Gastroesophageal sphincter (tissue), 3 donors: ENCODE results near the gene C2CD4B.

Experiments
- POLR2AphosphoS5 ChIP-seq: sonication (generic); formaldehyde crosslinking; IDR thresholded peaks from one replicate; pipeline ENCODE4 v1.6.1; 2017; ENCODE audit warnings: antibody characterized with exemption
- TF ChIP-seq, protein P1 (sequence below), 4 experiments: fragments of 200-600 bp in 2 of 4; fragments of 450-650 bp in 2 of 4; sonication (generic) in 1 of 4; IDR thresholded peaks; one replicate each; pipeline ENCODE4 v1.5.1; 2017 to 2019; ENCODE audit warnings: antibody characterized with exemption in 4 of 4, mild to moderate bottlenecking in 2 of 4, moderate library complexity in 2 of 4

- TF ChIP-seq, protein P1, sequence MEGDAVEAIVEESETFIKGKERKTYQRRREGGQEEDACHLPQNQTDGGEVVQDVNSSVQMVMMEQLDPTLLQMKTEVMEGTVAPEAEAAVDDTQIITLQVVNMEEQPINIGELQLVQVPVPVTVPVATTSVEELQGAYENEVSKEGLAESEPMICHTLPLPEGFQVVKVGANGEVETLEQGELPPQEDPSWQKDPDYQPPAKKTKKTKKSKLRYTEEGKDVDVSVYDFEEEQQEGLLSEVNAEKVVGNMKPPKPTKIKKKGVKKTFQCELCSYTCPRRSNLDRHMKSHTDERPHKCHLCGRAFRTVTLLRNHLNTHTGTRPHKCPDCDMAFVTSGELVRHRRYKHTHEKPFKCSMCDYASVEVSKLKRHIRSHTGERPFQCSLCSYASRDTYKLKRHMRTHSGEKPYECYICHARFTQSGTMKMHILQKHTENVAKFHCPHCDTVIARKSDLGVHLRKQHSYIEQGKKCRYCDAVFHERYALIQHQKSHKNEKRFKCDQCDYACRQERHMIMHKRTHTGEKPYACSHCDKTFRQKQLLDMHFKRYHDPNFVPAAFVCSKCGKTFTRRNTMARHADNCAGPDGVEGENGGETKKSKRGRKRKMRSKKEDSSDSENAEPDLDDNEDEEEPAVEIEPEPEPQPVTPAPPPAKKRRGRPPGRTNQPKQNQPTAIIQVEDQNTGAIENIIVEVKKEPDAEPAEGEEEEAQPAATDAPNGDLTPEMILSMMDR (IDR thresholded peaks at IDR 0.05) = no peak
- no peak for TF ChIP-seq POLR2AphosphoS5
These were observed 46.3 kb upstream of the C2CD4B start for GRCh38 chr15:62211348-62211747.
